Measurements from ENCODE around the gene PSMD2.

Gene PSMD2

GRCh38 chr3:184321666-184322065 lies 22.6 kb downstream of the PSMD2 start:
- peak; percentile 2 for DNase-seq (ENCODE audit: low spot score)
- TF ChIP-seq CTCF (IDR thresholded peaks at IDR 0.05; ENCODE audit: extremely low read depth, missing control alignments) = no peak

GRCh38 chr3:184322731-184323487 lies 23.9 kb downstream of the PSMD2 start:
- no peak for TF ChIP-seq CTCF (IDR thresholded peaks at IDR 0.05; ENCODE audit: extremely low read depth, missing control alignments)
- DNase-seq (ENCODE audit: low spot score) = peak; percentile 6

- no peak for DNase-seq (ENCODE audit: low spot score)
- TF ChIP-seq CTCF (IDR thresholded peaks at IDR 0.05; ENCODE audit: extremely low read depth, missing control alignments) = no peak
These were observed 24.7 kb downstream of the PSMD2 start for GRCh38 chr3:184323696-184324095.

- no peak for DNase-seq (ENCODE audit: low spot score)
- no peak for TF ChIP-seq CTCF (IDR thresholded peaks at IDR 0.05; ENCODE audit: extremely low read depth, missing control alignments)
These were observed 26.2 kb downstream of the PSMD2 start for GRCh38 chr3:184325269-184325668.

- no peak for DNase-seq (ENCODE audit: low spot score)
- no peak for TF ChIP-seq CTCF (IDR thresholded peaks at IDR 0.05; ENCODE audit: extremely low read depth, missing control alignments)
These were observed 26.8 kb downstream of the PSMD2 start for GRCh38 chr3:184325715-184326369.

GRCh38 chr3:184327171-184327570 lies 28.1 kb downstream of the PSMD2 start:
- no peak for DNase-seq (ENCODE audit: low spot score)
- TF ChIP-seq CTCF (IDR thresholded peaks at IDR 0.05; ENCODE audit: extremely low read depth, missing control alignments) = no peak

- DNase-seq (ENCODE audit: low spot score) = no peak
- TF ChIP-seq CTCF (IDR thresholded peaks at IDR 0.05; ENCODE audit: extremely low read depth, missing control alignments) = no peak
These were observed 29.5 kb downstream of the PSMD2 start for GRCh38 chr3:184328516-184328915.
